ENCODE measurements around the gene SGCD.

Gene SGCD

DNA sequence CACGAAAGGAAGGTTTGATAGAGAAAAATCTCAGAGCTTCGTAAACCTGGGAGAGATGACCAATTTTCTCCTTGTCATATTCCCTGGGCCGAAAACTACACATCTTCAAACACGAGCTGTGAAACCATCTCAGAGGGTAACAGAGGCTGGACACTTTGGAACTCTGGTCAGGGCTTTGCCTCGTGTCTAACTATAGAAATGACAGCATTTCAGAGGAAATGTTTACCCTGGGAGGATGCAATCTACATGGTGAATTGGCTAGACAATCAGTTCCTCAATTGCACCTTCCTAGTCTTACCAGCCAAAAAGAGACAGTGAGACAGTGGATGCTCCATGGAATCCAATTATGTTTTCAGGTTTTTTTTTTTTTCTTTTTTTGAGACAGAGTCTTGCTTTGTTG is 414.6 kb downstream of the SGCD start:
- no peak for DNase-seq (ENCODE audit: extremely low spot score)
- TF ChIP-seq ARNT (IDR thresholded peaks at IDR 0.05) (no peak), SP1 (IDR thresholded peaks at IDR 0.05) (no peak), TARDBP (IDR thresholded peaks at IDR 0.05) (no peak), FOXK2 (IDR thresholded peaks at IDR 0.05) (no peak), CTBP1 (IDR thresholded peaks at IDR 0.05; ENCODE audit: borderline replicate concordance) (no peak)
- TF ChIP-seq, protein P1, sequence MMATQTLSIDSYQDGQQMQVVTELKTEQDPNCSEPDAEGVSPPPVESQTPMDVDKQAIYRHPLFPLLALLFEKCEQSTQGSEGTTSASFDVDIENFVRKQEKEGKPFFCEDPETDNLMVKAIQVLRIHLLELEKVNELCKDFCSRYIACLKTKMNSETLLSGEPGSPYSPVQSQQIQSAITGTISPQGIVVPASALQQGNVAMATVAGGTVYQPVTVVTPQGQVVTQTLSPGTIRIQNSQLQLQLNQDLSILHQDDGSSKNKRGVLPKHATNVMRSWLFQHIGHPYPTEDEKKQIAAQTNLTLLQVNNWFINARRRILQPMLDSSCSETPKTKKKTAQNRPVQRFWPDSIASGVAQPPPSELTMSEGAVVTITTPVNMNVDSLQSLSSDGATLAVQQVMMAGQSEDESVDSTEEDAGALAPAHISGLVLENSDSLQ (IDR thresholded peaks at IDR 0.05): no peak
- ChIA-PET POLR2A (no interaction called here), CTCF (no interaction called here)

- DNase-seq (ENCODE audit: extremely low spot score): no peak
- TF ChIP-seq HDGF (IDR thresholded peaks at IDR 0.05; ENCODE audit: borderline replicate concordance) (no peak), ZNF384 (IDR thresholded peaks at IDR 0.05) (no peak), FOXM1 (IDR thresholded peaks at IDR 0.05; ENCODE audit: borderline replicate concordance) (no peak), CTBP1 (IDR thresholded peaks at IDR 0.05; ENCODE audit: borderline replicate concordance) (no peak), BHLHE40 (IDR thresholded peaks at IDR 0.05; ENCODE audit: borderline replicate concordance) (no peak), L3MBTL2 (conservative IDR thresholded peaks at IDR 0.05) (no peak)
- CTCF ChIA-PET: no interaction called here
- POLR2A ChIA-PET: no interaction called here
Observed at GRCh38 chr5:156753846-156754245, 426.9 kb downstream of the SGCD start.

DNA sequence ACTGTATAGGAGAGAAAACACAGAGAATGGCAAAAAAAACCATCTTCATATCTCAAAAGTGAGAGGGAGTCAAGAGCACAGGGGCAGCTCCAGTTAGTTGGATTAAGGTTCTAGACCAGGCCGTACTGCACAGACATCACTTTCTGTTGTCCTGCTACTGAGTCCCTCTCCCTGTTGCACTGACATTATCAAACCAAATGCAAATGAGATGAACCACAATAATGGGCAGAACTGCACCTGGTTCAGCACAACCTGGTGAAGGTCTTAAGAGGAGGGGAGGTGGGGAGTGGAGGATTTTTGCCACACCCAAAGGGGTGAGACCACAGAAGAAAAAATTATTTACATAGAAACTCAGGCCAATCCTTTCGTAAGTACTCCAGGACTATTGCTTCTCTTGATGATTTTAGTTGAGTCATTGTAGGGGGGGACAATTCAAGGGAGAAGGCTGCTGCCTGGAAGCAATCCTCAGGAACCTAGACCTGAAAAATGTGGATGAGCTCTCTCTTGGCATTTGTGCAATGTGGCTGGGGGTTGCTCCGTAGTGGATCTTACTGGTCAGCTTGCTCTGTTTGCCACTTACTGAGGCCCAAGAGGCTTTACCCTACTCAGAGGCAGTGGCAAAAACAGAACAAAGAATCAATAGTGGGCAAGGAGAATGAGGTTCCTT is 428.6 kb downstream of the SGCD start:
- no peak for DNase-seq (ENCODE audit: extremely low spot score)
- ChIA-PET POLR2A (no interaction called here), CTCF (no interaction called here)
- TF ChIP-seq FOXK2 (IDR thresholded peaks at IDR 0.05): no peak
- TF ChIP-seq L3MBTL2 (conservative IDR thresholded peaks at IDR 0.05): no peak
- no peak for TF ChIP-seq SUZ12 (IDR thresholded peaks at IDR 0.05)
- no peak for TF ChIP-seq SP1 (IDR thresholded peaks at IDR 0.05)
- no peak for TF ChIP-seq FOXA1 (IDR thresholded peaks at IDR 0.05)
- no peak for TF ChIP-seq ARNT (IDR thresholded peaks at IDR 0.05)
- TF ChIP-seq LEF1 (IDR thresholded peaks at IDR 0.05; ENCODE audit: borderline replicate concordance): no peak
- TF ChIP-seq FOXM1 (IDR thresholded peaks at IDR 0.05; ENCODE audit: borderline replicate concordance): no peak

DNA sequence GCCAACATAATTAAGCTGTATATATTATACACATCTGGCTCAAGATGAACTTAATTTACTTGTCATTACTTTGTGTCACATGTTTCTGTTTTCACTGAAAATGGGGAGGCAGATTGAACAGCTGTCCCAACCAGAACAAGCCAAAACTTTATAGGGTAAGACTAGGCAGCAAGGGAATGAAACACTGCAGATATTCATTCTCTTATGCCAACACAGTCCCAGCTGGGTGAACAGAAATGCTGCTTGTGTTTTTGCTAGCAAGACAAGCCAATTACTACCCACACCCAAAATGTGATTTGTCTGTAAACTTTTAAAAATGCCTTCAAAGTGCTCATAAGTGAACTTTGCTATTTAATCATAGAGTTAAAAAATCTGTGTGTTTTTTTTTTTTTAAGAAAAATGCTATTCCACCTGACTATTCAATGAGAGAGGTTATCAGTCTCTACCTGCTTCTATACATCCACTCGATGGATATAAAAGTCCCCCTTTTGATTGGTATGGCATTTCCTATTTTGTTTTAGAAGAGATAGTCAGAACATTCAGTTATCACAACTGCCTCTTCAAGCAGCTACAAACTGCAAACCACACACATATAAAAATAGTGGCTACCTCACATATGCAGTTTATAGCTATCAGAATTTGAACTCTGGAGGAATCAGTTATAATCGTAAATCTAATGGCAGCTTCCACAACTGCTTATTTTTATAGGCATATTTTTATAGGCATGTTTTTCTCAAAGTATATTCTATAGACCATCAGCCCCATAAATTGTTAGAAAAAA is 431.2 kb downstream of the SGCD start:
- ChIA-PET POLR2A (no interaction called here), CTCF (no interaction called here)
- no peak for DNase-seq (ENCODE audit: extremely low spot score)
- TF ChIP-seq FOXA1 (IDR thresholded peaks at IDR 0.05): no peak
- TF ChIP-seq TARDBP (IDR thresholded peaks at IDR 0.05): no peak
- TF ChIP-seq LEF1 (IDR thresholded peaks at IDR 0.05; ENCODE audit: borderline replicate concordance): no peak
- TF ChIP-seq FOXK2 (IDR thresholded peaks at IDR 0.05): no peak
- TF ChIP-seq FOXM1 (IDR thresholded peaks at IDR 0.05; ENCODE audit: borderline replicate concordance): no peak
- no peak for TF ChIP-seq HDGF (IDR thresholded peaks at IDR 0.05; ENCODE audit: borderline replicate concordance)
- no peak for TF ChIP-seq ARNT (IDR thresholded peaks at IDR 0.05)
- no peak for TF ChIP-seq SP1 (IDR thresholded peaks at IDR 0.05)
- no peak for TF ChIP-seq ELF4 (IDR thresholded peaks at IDR 0.05)
- TF ChIP-seq ZNF384 (IDR thresholded peaks at IDR 0.05): no peak
- no peak for TF ChIP-seq NFRKB (IDR thresholded peaks at IDR 0.05)
- TF ChIP-seq, protein P1 (IDR thresholded peaks at IDR 0.05): no peak
- no peak for TF ChIP-seq L3MBTL2 (conservative IDR thresholded peaks at IDR 0.05)

DNA sequence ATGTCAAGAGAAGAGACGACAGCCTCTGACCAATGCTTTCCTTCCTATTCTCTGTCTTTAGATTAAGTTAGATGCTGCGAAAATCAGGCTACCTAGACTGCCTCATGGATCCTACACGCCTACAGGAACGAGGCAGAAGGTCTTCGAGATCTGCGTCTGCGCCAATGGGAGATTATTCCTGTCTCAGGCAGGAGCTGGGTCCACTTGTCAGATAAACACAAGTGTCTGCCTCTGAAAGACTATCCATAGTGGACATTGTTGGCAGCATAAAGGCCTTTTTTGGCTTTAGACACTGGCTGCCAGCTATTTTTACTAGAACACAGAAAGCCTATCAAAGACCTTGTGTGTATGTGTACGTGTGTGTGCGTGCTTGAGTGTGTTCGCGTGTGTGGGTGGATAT is 432.2 kb downstream of the SGCD start:
- DNase-seq (ENCODE audit: extremely low spot score): no peak
- ChIA-PET POLR2A (no interaction called here), CTCF (no interaction called here)
- TF ChIP-seq BHLHE40 (IDR thresholded peaks at IDR 0.05; ENCODE audit: borderline replicate concordance) (no peak), FOXA1 (IDR thresholded peaks at IDR 0.05) (no peak), SP1 (IDR thresholded peaks at IDR 0.05) (no peak), SUZ12 (IDR thresholded peaks at IDR 0.05) (no peak)

- POLR2A ChIA-PET: no interaction called here
- CTCF ChIA-PET: no interaction called here
- no peak for TF ChIP-seq FOXK2 (IDR thresholded peaks at IDR 0.05)
- no peak for TF ChIP-seq NFRKB (IDR thresholded peaks at IDR 0.05)
- no peak for TF ChIP-seq FOXM1 (IDR thresholded peaks at IDR 0.05; ENCODE audit: borderline replicate concordance)
- no peak for TF ChIP-seq BHLHE40 (IDR thresholded peaks at IDR 0.05; ENCODE audit: borderline replicate concordance)
- no peak for TF ChIP-seq FOXA1 (IDR thresholded peaks at IDR 0.05)
- TF ChIP-seq ZNF384 (IDR thresholded peaks at IDR 0.05): no peak
- TF ChIP-seq SP1 (IDR thresholded peaks at IDR 0.05): no peak
- TF ChIP-seq TARDBP (IDR thresholded peaks at IDR 0.05): no peak
- no peak for TF ChIP-seq LEF1 (IDR thresholded peaks at IDR 0.05; ENCODE audit: borderline replicate concordance)
- TF ChIP-seq, protein P1 (IDR thresholded peaks at IDR 0.05): no peak
- TF ChIP-seq ELF4 (IDR thresholded peaks at IDR 0.05): no peak
- TF ChIP-seq HDGF (IDR thresholded peaks at IDR 0.05; ENCODE audit: borderline replicate concordance): no peak
- no peak for TF ChIP-seq SUZ12 (IDR thresholded peaks at IDR 0.05)
- no peak for TF ChIP-seq ARNT (IDR thresholded peaks at IDR 0.05)
- DNase-seq (ENCODE audit: extremely low spot score): no peak
Observed at GRCh38 chr5:156762771-156763170, 435.8 kb downstream of the SGCD start.

Measured in HEK293T (cell line).